ENCODE measurements around the gene SRPK3.
"Not testable (repeated sequence)": the region's sequence is repeated elsewhere in the genome, so short reads cannot be mapped to it uniquely, and the experiment has no call there.

SRPK3 gene

DNA sequence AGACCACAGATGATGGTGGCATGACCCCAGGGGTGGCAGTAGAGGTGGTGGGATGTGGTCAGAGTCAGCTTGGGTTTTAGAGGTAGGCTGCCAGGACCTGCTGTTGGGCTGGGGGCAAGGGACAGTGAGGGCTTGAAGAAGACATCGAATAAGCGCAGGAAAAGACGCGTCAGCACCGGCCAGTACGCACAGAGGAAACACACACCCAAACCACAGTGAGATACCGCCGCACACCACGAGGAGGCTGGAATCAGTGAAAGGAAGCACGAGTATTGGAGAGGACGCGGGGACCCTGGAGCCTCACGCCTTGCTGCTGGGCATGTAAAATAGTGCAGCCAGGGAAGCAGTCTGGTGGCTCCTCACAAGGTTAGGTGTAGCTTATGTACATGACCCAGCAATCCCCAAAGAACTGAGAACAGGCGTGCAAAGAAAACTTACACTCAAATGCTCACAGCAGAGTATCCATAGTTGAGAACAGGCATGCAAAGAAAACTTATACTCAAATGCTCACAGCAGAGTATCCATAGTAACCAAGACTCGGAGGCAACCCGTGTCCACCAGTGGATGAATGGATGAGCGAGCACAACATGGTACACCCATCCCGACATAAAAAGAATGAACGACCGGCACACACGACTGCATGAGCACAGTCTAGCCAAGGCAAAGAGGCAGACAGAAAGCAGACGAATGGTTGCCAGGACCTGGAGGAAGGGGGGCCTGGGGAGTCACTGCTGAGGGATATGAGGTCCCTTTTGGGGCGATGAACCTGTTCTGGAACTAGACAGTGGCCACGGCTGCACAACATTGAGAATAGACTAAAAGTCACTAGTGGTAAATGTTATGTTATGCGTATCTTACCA is 36.2 kb downstream of the SRPK3 start:
- Histone ChIP-seq H3K27me3 (ENCODE audit: insufficient read depth, low read length) (no peaks in the 10 kb centered on the region), H3F3A (ENCODE audit: insufficient read depth, low read length) (no peaks in the 10 kb centered on the region), H3K36me3 (ENCODE audit: insufficient read depth, low read length) (no peaks in the 10 kb centered on the region), H3K27ac (ENCODE audit: low read depth, low read length, poor library complexity, severe bottlenecking) (no peak overlapping the region), H3K9me3 (ENCODE audit: low read length) (no peaks in the 10 kb centered on the region), H3K4me3 (ENCODE audit: low read depth, low read length, poor library complexity, severe bottlenecking) (no peak overlapping the region), H3K79me2 (ENCODE audit: insufficient read depth, low read length) (no peaks in the 10 kb centered on the region), H3K4me1 (ENCODE audit: insufficient read depth, low read length, severe bottlenecking) (no peaks in the 10 kb centered on the region), H4K20me1 (ENCODE audit: insufficient read depth, low read length) (no peaks in the 10 kb centered on the region), H3K9ac (ENCODE audit: low read length) (no peak overlapping the region), H3K9me2 (ENCODE audit: low read depth, low read length) (no peaks in the 10 kb centered on the region), H3K4me2 (ENCODE audit: low read length) (no peak overlapping the region), H2AFZ (ENCODE audit: low read length) (no peak overlapping the region)
- no peak for TF ChIP-seq EZH2 (IDR thresholded peaks at IDR 0.05; ENCODE audit: borderline replicate concordance, low read length)
- TF ChIP-seq, protein P1, sequence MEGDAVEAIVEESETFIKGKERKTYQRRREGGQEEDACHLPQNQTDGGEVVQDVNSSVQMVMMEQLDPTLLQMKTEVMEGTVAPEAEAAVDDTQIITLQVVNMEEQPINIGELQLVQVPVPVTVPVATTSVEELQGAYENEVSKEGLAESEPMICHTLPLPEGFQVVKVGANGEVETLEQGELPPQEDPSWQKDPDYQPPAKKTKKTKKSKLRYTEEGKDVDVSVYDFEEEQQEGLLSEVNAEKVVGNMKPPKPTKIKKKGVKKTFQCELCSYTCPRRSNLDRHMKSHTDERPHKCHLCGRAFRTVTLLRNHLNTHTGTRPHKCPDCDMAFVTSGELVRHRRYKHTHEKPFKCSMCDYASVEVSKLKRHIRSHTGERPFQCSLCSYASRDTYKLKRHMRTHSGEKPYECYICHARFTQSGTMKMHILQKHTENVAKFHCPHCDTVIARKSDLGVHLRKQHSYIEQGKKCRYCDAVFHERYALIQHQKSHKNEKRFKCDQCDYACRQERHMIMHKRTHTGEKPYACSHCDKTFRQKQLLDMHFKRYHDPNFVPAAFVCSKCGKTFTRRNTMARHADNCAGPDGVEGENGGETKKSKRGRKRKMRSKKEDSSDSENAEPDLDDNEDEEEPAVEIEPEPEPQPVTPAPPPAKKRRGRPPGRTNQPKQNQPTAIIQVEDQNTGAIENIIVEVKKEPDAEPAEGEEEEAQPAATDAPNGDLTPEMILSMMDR (IDR thresholded peaks at IDR 0.05; ENCODE audit: low read length): no peak

DNA sequence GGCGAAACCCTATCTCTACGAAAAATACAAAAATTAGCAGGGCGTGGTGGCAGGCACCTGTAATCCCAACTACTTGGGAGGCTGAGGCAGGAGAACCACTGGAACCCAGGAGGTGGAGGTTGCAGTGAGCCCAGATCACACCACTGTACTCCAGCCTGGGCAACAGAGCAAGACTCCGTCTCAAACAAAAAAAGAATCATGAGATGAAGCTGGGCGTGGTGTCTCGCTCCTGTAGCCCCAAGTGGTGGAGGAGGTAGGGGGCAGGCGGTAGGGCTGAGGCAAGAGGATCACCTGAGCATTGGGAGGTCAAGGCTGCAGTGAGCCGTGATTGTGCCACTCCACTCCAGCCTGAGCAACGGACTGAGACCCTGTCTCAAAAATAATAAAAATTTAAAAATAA is 37.2 kb downstream of the SRPK3 start:
- H3K27me3 ChIP-seq (ENCODE audit: insufficient read depth, low read length); H3K36me3 ChIP-seq (ENCODE audit: insufficient read depth, low read length); H3K79me2 ChIP-seq (ENCODE audit: insufficient read depth, low read length); H3F3A ChIP-seq (ENCODE audit: insufficient read depth, low read length); H3K27ac ChIP-seq (ENCODE audit: low read depth, low read length, poor library complexity, severe bottlenecking); H2AFZ ChIP-seq (ENCODE audit: low read length); H3K9me3 ChIP-seq (ENCODE audit: low read length); H3K4me1 ChIP-seq (ENCODE audit: insufficient read depth, low read length, severe bottlenecking); H3K4me2 ChIP-seq (ENCODE audit: low read length); H3K9ac ChIP-seq (ENCODE audit: low read length); H3K4me3 ChIP-seq (ENCODE audit: low read depth, low read length, poor library complexity, severe bottlenecking); H4K20me1 ChIP-seq (ENCODE audit: insufficient read depth, low read length); H3K9me2 ChIP-seq (ENCODE audit: low read depth, low read length): not testable (repeated sequence)

DNA sequence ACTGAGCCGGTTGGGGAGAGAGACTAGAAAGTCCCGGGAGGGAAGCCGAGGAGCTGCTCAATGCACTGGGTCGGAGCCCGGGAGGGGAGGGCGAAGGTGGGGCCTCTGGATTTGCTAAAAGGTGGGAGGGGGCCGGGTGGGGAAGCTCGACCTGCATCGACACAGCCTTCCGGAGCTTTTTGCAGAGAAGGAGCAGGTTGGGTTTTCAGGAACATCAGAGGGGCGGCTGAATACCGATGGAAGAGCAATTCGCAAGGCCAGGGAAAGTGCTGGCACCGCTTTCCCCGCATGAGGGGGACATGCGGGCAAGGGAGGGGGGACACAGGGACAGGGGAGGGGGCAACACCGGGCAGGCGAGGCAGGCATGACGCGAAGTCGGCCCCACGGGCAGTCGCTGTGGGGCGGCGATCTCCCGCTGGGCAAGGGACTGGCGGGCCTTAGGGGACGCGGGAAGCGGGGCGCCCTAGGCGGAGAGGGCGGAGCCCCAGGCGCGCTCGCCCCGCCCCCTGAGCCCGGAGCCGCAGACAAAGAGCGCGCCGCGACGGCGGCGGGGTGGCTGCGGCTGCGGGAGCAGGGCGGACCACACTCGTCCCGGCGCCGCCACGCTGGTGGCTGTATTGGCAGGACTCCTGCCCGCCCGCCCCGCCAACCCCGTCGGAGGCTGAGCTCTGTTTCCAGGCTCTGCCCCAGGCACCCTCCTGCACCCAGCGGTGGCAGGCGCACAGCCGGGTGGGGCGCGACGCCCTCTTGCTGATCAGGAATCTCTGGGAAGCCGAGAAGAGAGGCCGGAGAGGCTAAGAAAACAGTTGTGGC is 37.9 kb downstream of the SRPK3 start:
- H3K27ac ChIP-seq (ENCODE audit: low read depth, low read length, poor library complexity, severe bottlenecking): no peak overlapping the region
- no peaks in the 10 kb centered on the region for H3K9me2 ChIP-seq (ENCODE audit: low read depth, low read length)
- no peaks in the 10 kb centered on the region for H4K20me1 ChIP-seq (ENCODE audit: insufficient read depth, low read length)
- no peaks in the 10 kb centered on the region for H3K9me3 ChIP-seq (ENCODE audit: low read length)
- no peak overlapping the region for H3K4me3 ChIP-seq (ENCODE audit: low read depth, low read length, poor library complexity, severe bottlenecking)
- no peak overlapping the region for H3K4me2 ChIP-seq (ENCODE audit: low read length)
- no peaks in the 10 kb centered on the region for H3K27me3 ChIP-seq (ENCODE audit: insufficient read depth, low read length)
- H3F3A ChIP-seq (ENCODE audit: insufficient read depth, low read length): no peaks in the 10 kb centered on the region
- H3K9ac ChIP-seq (ENCODE audit: low read length): no peak overlapping the region
- H2AFZ ChIP-seq (ENCODE audit: low read length): no peak overlapping the region
- no peaks in the 10 kb centered on the region for H3K4me1 ChIP-seq (ENCODE audit: insufficient read depth, low read length, severe bottlenecking)
- TF ChIP-seq, protein P1 (IDR thresholded peaks at IDR 0.05; ENCODE audit: low read length): no peak
- no peak for TF ChIP-seq EZH2 (IDR thresholded peaks at IDR 0.05; ENCODE audit: borderline replicate concordance, low read length)
- no peaks in the 10 kb centered on the region for H3K79me2 ChIP-seq (ENCODE audit: insufficient read depth, low read length)
- H3K36me3 ChIP-seq (ENCODE audit: insufficient read depth, low read length): no peaks in the 10 kb centered on the region
